NCI-H2029 (cell line): ENCODE data around the gene RECQL.

Source experiments
- DNase-seq: peaks from one replicate; lab custom pipeline; 2025; lab: John Stamatoyannopoulos, UW

The RECQL gene, protein sequence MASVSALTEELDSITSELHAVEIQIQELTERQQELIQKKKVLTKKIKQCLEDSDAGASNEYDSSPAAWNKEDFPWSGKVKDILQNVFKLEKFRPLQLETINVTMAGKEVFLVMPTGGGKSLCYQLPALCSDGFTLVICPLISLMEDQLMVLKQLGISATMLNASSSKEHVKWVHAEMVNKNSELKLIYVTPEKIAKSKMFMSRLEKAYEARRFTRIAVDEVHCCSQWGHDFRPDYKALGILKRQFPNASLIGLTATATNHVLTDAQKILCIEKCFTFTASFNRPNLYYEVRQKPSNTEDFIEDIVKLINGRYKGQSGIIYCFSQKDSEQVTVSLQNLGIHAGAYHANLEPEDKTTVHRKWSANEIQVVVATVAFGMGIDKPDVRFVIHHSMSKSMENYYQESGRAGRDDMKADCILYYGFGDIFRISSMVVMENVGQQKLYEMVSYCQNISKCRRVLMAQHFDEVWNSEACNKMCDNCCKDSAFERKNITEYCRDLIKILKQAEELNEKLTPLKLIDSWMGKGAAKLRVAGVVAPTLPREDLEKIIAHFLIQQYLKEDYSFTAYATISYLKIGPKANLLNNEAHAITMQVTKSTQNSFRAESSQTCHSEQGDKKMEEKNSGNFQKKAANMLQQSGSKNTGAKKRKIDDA

GRCh38 chr12:21501258-21502163 is at the start of gene RECQL, which contains the start of gene GOLT1B:
Gene RECQL, minus strand, starts transcription at chr12:21501635. Its CDS starts 2,065 bp downstream, at chr12:21499570.
Gene GOLT1B, plus strand, starts transcription at chr12:21501789. Its CDS starts 135 bp downstream, at chr12:21501924.
- peak; percentile 97 for DNase-seq

DNA sequence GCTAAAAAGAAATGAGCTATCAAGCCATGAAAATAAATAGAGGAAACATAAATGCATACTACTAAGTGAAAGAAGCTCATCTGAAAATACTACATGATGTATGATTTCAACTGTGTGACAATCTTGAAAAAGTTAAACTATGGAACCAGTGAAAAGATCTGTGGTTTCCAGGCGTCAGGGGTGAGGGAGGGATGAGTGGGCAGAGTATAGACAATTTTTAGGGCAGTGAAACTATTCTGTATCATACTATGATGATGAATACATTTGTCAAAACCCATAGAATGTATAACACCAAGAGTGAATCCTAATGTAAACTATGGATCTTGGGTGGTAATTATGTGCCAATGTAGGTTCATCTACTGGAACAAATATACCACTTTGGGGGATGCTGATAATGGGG is 46.0 kb upstream of the RECQL start:
- no peak for DNase-seq

GRCh38 chr12:21546716-21547115 is 45.3 kb upstream of the RECQL start:
- no peak for DNase-seq

GRCh38 chr12:21545557-21545956 is 44.1 kb upstream of the RECQL start:
- no peak for DNase-seq

DNA sequence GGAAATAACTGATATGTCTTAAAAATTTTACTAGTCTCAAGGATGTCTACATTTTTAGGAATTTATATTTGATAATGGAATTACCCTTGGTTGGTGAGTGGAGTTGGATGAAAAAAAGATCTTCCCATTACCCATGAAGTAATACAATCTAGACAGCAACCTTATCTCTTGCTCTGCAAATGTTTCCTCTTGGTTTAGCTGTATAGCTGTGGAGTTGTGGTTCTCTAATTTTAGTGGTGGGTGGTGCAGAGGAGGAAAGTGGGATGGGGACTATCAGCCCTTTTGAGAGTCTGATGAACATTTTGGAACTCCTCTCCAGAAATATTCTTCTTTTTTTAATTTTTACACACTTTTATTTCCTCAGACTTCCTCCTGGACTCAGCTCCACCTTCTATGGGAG is 41.7 kb upstream of the RECQL start:
- no peak for DNase-seq

GRCh38 chr12:21542403-21542802 is 41.0 kb upstream of the RECQL start:
- no peak for DNase-seq

DNA sequence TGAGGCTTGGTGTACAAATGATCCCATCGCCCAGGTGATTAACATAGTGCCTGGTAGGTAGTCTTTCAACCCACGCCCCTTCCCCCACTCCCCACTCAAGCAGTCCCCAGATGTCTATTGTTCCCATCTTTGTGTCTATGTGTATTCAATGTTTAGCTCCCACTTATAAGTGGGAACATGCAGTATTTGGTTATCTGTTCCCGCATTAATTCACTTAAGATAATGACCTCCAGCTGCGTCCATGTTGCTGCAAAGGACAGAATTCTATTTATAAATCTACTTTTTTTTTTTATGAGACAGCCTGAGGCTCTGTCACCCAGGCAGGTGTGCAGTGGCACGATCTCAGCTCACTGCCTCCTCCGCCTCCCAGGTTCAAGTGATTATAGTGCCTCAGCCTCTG is 40.3 kb upstream of the RECQL start:
- DNase-seq, result no peak

DNA sequence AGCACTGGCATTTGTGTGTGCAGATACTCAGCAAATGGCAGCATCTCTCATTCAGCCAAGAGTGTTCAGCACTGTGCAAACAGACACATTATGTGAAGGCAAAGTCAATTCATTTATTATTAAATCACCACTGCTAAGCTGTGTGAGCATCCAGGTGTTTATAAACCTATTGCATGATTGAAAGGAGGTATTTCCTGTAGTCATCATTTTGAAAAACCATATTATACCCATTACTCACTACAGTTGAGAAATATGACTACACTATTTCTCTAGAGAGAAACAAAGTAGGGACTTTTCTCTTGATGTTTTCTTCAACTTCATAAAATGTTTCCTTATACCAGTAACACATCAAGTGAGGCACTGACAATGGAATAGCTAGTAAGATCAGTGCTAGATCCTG is 38.4 kb upstream of the RECQL start:
- no peak for DNase-seq

- no peak for DNase-seq
Measured at GRCh38 chr12:21538061-21538653, 36.7 kb upstream of the RECQL start.

DNA sequence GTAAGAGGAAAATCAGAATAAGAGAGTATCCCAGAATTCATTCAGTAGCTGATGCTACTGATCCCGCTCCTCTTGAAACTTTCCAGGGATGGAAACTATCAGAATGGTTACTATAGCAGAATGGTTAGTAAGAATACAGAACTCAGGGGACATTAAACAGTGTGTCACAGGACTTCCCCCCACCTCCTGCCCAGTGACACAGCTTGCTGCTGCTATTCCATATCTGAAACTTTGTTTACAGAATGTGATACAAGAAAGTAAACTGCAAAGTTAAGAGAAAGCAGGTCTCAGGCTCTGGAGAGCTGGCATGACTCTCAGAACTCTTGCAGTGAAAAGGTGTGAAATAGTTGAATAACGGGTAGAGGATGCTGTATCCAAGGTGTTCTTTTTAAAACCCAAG is 28.0 kb upstream of the RECQL start:
- DNase-seq, result no peak

DNA sequence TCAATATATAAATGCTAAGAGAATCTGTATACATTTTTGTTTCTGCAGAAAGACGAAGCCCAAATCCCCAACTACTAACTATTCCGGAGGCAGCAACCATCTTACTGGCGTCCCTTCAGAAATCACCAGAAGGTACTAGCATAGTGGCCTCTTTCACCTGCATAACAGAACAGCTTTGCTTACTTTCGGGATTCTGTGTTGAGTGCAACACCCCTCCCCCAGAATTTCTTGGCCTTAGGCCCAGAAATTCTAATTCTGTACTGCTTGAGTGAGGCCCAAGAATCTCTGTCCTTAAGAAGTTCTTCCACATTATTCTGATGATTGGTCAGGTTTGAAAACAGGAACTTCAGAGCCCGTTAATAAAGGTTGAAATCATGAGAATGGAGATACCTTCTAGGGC is 27.5 kb upstream of the RECQL start:
- no peak for DNase-seq

GRCh38 chr12:21527451-21528180 is 26.2 kb upstream of the RECQL start:
- peak; percentile 64 for DNase-seq

DNA sequence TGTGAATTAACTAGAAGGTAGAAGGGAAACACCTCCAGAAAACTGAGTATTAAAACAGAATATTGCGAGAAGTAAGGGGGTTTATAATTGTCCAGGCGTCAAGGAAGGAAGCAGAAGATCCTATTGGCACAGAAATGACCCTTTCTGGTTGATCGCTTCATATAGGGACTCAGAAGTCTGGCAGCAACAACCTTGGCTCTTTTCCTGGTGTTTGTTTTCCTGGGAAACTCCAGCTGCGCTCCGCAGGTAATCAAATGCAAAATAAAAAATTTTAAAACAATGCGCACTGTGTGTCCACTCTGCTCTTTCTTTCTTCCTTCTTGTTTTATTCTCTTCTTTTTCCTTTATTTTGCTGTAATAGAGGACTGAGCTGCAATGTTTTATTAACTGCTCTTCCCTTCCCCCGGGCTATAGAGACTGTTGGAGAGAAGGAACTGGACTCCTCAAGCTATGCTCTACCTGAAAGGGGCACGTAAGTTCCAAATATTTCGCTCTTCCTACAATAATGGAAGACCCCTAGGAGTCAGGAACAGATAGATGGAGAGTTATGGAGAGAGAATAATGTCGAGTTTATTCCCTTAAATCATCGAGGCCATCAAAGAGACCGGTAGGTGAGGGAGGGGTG is 25.4 kb upstream of the RECQL start:
- peak; percentile 39 for DNase-seq

DNA sequence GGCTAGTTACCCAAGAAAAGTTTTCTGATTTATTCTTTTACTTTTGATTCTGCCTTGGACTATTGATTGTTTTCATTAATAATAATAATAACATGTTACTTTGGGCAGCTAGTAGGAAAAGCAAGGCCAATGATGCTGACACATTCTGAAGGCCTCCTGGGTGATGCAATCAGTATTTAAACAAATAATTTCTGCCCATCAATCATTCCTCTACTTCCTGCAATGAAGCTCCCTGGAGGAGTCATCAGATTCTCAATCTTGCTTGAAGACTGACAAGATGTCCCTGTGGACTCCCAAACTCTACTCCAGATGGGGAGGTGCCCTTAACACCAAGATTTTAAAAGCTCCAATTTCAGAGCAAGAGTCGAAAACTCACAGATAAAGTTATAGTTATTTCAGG is 24.6 kb upstream of the RECQL start, which contains the start of gene SPX:
SPX (plus strand) TSS at position 244 of the 400 bp plus-strand sequence. CDS start 177 bp downstream, outside the sequence.
- no peak for DNase-seq

- no peak for DNase-seq
Measured at GRCh38 chr12:21523148-21523547, 21.7 kb upstream of the RECQL start.

- DNase-seq, result no peak
Measured at GRCh38 chr12:21521541-21521940, 20.1 kb upstream of the RECQL start.

DNA sequence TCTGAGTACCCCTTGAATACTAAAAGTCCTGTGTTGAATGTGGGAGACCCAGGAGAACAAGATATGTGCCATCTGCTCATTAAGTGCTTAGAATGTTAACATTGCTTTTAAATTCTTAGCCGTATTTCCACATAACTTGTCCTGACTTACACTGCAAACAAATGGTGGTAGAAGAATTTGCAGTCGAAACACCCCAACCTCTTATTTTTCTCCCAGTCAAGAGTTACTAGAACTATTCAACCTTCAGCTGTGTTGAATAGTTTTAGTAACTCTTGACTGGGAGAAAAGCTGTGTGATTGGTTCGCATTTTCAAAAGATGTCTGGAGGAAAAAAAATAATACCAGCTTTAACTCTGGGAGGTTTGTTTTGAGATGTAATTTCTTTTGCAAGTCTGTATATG is 17.0 kb upstream of the RECQL start:
- DNase-seq, result no peak

GRCh38 chr12:21516281-21516680 is 14.8 kb upstream of the RECQL start:
- DNase-seq, result no peak

DNA sequence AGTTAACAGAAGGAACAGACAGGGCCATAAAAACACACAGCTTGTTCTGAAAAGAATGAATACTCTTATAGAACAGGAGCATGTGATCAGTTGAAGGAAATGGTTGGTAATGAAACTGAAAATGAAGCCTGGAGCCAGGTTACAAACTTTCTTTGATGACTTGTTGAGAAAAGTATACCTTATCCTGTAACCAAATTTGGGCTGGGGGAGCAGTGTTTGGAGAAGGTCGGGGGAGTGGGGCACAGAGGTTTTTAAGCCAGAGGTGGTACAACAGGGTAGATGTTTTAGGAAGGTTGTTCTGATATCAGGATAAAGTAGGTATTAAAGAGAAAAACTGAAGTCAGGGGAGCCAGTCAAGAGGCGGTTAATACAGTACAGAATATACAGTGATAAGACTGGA is 8.3 kb upstream of the RECQL start:
- no peak for DNase-seq

DNA sequence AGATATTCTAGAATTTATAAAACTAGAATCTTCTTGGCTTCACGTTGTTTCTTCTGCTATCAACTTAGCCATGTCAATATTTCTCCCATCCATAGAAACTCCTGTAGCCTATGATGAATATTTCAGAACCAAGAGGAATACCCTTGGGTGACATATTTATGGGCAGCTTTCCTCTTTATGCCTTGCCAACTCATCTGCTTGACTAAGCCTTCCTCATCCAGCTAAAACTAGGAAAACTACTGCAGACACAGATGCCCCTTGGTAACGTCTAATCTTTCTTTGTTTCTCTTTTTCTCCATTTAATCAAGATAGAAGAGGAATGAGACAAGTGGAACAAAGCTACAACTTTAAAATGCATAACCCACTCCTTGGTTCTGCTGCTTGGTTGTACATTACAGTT is 6.4 kb upstream of the RECQL start:
- DNase-seq, result no peak

- no peak for DNase-seq
Measured at GRCh38 chr12:21505888-21506287, 4.5 kb upstream of the RECQL start.
